ENCODE results near the gene HOXC10.

Gene HOXC10

DNA sequence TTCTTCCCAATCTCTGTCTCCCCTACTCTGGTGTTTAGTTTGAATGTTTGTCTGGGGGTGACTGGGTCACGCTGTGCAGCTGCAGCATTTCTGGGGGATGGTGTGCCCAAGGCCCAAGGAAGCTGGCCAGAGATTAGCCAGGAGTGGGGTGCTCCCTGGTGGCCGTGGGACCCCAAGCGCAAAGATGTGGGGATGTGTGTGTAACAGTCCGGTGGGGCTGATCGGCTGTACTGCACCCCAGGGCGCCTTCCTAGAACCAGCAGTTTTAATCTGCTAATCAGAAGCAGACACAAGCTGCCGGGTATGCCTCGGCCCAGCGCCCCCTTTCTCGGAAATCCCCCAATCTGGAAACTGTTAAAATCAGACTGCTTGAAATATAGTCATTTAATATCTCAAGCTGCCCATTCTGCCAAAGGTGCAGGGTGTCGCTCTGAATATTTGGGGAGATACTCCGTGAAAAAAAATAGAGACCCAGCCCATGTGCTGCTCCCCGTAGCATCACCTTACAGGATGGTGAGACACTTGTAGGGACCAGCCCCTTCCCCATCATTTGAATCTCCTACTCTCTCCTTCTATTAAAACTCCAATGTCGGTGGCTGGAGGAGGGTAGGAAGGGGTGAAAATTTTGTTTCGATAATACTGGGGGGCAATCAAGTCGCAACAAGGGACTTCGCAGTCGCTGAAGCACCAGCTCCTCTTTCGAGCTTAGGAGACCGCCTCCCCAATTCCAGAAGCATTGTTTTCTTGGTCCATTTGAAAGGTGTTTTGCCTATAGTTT is 19.3 kb downstream of the HOXC10 start:
- no peak for DNase-seq

DNA sequence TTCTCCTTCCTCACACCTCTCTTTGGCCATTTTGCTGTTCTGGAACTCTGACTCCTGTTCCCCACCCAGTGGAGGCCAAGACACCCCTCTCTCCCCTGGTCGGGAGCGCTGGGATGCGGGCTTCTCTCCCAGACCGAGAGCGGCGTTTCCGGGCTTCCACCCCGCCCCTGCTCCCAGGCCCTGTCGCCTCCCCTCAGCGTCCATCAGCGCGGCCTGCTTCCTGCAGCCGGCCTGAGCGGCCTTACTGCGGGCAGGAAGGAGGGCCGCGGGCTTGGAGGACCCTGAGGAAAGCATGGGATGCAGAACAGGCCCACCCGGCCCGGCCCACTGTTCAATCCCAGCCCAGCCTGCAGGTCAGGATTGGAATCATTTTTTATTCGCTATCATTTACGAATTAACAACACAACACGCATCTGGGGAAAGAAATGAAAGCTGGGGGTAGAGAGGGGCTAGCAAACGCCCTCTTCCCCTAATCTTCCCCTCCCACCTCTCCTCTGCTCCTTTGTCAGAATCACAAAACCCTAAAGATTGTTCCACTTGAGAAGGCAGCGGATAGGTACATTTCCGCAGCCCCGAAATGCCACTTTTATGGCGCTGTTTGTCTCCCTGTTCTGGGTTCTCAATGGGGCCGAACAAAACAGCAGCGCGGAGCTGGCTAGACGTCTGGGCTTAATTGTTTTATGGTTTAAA is 20.0 kb downstream of the HOXC10 start:
- no peak for DNase-seq

DNA sequence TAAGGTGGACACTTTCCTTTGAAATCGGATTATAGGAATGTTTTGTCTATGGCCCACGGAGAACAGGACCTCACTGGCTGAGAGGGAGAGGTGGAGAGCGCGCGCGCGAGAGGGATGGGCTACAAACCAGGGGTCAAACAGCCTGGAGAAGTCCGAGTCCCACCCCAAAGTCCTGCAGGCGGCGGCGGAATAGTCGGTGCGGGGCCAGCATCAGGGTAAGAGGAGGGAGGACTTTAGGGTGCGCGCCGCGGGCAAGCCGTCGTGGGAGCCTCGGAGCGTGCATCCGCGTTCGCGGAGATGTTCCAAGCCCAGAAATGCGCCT is 20.5 kb downstream of the HOXC10 start:
- DNase-seq, result no peak

DNA sequence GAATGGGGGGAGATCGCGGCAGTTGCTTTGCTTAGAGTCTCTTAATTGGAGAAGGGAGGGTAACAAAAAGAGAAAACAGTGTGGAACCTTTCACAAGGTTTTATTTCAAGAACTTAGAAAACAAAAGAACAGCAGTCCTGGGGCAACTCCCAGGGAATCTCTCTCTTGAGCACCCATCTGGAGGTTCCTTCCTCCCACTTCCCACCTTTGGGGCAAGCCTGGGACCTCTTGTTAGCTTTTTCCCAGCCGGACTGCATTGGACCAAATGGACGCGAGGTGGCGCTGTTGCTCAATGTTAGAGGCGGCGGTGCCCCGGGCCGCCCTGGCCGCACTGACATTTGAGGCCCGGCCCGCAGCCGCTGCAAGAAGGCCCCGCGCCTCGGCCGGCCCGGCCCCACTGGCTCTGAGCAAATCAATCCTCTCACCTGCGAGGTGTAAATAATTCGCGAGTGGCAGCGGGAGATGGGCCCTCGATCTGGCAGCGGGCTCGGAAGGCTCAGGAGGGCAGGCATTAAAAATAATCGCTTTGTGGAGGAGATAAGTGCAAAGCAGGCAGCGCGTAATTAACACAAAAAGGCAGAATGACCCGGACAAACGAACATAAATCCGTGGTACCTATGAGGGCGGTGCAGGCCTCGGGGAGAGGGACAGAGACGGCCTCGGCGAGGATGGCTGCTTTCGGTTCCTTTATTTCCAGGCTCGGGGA is 21.1 kb downstream of the HOXC10 start:
- peak; percentile 72 to 78 for DNase-seq

DNA sequence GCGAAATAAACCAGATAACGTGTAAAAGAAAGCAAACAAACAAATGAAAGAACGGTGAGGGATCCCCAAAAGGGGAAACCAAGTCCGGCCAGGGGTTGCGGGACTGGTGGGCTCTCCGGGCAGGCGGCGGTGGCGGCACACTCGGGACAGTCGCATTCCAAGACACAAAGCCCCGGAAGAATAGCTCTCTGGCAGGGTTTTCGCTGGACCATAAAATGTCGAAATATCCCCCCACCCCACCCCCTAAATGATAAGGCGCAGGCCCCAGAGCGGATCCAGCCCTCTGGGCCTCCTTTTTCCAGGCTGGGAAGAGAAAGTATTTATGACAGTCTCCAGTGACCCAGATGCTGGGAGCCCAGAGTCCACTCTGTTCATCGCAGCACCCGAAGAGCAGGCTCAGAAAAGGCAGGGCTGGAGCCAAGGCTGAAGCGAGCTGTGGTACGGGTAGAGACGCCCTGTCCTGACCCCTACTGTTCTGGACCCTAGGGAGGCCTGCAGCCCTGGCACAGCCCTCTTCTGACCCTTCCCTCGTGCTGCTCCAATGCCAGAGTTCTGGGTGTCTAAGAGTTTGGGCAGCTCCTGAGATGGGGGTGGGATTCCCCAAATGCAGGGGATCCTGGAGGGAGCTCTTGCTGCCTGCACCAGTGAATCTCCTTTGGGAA is 21.7 kb downstream of the HOXC10 start:
- no peak for DNase-seq

DNA sequence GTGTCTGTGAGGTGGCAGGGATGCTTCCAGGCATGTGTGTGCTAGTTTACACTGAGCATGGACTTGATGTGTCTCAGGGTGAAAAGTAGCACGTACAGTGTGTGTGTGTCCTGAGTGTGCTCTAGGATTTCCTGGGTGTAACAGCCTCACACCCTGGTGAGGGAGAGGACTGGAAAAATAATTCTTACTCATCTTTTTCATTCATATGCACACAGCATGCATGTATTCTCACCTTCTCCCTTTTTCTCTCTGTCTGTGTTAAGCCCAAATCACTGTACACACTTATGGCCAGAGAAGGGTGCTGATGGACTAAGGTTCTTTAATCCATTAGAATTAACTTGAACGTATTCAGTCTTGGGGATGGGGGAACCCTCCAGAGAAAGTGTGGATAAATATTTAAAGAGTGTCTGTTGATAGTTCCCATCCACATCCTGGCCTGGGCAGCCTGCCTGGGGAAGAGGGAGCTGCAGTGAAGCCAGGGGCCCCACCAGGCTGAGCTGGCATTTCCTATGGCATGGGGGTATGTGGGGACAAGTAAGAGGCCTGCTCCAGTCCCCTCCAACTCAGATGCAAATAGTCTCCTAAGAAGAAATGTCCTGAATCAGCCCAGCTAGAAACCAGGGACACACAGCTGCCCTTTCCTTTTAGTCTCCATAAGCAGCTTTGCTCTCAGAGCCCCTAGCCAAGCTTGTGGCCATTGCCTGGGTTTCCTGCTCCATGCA is 22.8 kb downstream of the HOXC10 start:
- no peak for DNase-seq

DNA sequence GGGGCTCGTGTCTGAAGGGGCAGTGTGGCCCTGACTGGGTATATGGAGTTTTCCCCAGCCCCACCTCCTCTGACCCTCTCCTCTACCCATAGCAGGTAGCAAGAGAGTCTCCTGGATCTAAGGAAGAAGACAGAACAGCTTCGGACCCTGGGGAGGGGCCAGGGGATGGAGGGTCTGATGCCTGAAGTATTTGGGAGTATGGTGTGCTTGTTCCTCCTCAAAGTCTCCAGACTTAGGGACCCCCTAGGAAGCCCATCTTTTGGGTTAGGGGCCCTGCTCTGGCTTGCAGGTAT is 23.3 kb downstream of the HOXC10 start:
- DNase-seq, result no peak

DNA sequence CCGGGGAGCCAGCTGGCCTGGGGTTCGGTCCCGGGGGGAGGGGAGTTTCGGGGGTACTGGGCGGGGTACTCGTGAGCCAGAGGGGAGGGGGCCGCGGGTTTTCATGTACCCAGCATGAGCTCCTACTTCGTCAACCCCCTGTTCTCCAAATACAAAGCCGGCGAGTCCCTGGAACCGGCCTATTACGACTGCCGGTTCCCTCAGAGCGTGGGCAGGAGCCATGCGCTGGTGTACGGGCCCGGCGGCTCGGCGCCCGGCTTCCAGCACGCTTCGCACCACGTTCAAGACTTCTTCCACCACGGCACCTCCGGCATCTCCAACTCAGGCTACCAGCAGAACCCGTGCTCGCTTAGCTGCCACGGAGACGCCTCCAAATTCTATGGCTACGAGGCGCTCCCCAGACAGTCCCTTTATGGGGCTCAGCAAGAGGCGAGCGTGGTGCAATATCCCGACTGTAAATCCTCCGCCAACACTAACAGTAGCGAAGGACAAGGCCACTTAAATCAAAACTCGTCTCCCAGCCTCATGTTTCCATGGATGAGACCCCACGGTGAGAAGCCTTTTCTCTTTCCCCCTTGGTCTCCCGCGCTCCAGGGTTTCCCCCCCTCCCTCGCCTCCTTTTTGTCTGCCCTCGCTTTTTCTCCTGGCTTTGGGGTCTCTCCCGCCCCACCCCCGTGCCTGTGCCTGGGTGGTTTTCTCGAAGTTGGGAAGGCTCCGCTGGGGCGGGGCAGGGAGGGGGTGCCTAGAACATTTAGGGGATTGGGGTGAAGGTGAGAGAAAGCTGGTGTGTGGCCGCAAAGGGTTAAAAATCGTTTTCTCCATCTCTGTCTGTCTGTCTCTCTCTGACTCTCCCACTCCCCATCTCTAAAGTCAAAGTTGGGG is 24.5 kb downstream of the HOXC10 start:
- DNase-seq, result no peak

DNA sequence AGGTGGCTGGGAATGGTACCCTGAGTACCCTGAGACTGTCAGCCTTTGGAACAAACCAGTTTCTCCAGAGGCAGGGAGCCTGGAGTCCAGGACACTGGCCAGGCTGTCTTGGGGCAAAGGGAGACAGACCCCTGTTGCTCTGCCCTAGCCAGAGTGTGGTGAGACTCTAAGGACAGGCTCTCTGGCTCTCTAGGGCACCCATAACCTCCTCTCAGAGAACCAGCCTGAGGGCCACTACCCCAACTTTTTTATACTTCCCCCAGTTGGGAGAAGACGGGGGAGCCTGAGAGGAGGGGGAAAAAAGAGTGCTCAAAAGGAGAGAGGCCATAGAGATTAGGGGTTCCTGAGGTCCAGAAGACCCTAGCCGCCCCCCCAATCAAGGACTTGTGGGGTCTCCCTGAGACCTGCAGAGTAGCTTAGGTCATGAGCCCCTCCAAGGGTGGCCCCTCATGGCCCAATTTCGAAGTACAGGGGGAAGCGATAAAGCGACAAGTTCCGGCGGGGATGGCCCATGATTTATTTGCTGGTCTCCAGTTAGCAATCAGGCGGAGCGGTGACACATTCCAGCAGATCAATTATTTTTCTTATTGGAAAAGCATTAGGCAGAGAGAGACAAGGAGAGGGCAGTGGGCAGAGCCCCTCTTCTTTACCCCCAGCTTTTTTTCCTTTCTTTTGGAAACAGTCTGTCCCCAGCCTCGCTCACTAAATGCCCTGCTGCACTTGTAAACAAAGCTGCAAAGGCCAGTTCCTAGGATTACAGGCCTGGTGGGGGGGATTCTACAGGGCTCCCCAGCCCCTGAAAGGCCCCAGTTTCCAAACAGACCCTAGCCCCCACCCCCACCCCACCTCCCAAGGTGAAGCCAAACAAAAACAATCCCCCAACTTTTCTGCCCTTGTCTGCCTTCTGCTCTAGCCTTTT is 25.4 kb downstream of the HOXC10 start:
- no peak for DNase-seq

DNA sequence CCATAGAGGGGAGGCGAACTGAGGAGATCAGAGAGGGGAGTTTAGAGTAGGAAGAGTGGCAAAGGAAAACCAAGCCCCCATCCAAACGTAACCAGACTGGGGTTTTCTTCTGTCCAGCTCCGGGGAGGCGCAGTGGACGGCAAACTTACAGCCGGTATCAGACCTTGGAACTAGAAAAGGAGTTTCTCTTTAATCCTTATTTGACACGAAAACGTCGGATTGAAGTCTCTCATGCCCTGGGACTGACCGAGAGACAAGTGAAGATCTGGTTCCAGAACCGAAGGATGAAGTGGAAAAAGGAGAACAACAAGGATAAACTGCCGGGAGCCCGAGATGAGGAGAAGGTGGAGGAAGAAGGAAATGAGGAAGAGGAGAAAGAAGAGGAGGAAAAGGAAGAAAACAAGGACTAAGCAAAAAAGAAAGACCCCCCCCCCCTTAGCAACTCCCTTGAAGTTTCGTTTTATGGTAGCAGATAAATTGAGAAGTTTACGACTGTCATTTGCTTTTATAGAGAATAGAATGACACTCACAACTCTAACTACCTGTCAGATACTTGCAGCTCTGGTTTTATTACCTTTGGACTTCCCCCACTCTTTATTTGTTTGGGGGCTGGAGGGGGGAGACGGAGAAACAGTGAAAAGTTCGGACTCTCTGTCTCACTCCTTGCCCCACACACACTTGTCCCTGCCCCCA is 26.2 kb downstream of the HOXC10 start:
- DNase-seq, result no peak

DNA sequence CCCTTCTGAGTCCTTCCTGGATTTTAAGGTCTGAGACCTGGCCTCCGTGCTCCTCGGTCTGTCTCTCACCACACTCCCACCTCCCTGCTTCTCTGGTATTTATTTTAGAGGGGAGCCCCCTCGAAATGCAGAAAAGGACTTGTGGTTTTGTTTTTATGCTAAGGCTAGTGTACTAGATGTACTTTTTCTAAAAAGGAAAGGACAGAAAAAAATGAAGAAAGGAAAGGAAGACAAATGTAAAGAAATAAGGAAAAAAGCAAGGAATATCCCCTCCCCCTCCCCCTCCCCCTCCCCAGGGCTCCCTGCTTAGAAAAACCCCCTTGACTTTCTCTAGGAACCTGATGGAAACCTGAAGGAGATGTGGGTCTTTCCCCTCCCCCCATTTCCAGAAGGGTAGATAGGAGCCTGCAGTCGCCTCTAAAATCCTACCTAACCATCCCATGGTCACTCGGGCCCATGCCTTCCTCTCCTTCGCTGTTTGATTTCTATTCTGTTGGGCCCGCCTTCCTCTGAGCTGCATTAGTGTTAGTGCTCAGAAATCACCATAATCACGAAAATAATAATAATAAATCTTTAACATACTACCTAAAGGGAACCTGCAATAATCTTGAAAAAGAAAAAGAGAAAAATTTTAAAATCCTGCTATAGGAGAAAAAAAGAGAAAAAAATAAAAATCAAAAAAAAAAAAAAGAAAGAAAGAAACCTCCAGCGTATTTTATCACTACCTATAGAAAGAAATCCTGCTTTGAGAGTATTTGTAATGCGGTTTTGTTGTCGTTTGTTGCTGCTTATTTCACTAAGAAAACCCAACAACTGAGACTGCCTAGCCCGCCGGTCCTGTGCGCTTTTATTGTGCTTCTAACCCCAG is 27.0 kb downstream of the HOXC10 start:
- DNase-seq, result no peak

DNA sequence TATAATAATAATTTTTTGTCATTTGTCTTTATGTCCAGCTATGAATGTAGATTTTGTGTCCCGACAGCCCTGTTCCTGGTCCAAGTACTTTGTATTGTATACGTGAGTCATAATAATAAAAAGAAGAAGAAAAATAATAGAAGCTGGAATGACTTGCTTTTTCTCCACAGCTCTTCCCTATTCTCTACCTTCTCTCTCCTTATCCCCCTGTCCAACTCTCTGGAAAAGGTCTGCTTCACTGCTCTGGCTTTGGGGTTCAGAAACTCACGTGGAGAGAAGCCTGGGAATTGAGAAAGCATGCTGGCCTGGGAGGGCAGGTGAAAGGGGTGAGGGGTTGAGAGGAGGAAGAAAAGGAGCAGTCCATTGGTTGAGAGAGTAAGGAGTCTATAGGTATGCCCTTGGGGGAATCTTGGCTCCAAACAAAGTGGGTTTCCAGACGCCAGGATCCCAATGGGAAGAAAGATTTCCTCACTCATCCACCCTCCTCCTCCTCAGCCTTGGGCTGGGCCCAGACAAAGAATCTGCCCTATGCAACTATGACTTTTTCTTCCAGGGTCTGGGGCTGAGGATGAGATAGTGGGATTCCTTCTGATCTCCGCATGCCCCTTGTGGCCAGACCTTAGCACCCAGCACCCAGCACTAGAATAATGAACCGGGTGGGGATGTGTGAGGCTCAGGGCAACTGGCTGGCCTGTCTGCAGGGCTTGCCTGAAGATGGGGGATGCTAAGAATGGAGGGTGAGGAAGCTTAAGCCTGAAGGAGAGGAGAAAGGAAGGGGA is 27.9 kb downstream of the HOXC10 start:
- DNase-seq, result no peak

DNA sequence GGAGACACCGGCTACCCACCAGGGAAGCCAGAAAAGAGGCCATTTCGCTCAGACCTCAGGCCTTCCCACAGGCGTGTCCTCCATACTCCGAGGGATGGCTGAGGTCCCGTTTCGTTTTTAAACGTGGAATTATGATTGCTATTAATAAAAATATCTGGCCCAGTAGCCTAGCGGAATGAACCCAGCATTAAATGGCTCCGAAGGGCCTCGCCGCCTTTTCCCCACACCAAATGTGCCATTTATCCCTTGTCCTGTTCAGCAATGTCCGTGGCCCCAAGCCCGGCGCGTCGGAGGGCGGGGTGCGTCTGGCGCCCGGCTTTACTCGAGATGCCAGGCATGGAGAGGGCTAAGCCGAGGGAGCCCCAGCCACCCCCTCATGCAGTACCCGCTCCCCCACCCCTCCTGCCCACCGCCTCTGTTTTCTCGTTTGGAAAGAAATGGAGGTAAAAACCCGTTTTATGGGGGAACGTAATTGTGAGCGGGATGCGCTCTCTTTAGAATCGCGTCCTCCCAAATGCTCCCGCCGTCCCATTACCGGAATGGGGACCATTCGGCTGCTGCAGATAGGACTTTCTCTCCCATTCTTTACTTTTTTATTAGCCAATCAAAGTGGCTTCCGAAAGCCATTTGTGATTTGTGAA is 29.6 kb downstream of the HOXC10 start:
- DNase-seq, result no peak

DNA sequence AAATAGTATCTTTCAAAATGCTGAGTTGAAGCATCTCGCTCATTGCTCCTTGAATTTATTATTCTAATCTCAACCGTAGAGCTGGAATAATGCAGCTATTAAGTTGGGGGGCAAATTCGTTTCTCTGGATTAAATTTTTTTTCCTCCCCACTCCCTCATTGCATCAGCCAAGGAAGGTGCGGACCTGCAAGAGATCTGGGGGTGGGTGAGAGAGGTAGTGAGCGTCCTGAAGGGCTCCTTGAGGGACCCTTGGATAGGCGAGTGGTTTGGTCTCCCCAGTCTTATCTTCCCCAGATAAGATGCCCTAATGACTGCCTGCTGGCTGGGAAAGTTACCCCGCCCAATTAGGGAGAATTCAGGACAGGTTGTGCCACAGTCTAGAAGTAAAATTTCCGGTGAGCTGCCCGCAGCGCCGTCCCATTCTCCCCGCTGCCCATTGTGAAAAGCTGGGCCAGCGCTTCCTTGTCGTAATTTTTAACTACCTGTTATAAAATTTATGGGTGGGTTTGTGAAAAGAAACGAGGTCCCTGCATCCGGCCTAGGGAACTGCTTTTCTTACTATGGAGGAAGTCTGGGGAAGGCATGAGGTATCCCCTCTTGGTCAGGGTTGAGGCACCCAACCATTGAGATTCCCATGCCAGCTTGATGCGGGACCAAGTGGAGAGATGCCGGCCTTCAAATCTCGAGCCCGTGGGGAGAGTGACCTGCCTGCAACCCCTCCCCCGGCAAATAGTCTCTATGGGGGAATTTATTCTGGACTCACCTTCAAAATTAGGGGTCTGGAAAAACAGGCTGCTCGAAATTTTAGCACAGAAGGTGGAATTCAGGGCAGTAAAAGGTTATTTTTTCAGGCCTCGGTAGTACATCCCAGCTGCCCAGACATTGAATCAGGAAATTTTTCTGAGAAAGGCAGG is 30.3 kb downstream of the HOXC10 start:
- DNase-seq, result no peak

DNA sequence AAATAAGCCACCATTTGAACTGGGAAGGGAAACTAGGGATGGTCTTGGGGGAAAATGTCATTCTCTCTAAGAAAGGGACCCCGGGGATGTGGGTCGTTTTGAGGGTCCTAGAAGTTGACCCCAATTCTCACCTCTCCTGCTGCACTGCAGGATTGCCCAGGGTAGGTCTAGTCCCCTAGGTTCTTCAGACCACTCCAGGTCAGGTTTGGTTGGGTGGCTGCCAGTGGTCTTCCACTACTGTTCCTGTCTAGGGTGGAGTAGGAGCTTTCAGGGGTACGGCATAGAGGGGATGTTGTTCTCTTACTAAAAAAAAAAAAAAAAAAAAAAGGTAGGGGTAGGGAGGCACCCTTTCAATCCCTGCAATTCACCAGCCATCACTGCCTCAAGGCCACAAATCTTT is 31.1 kb downstream of the HOXC10 start:
- no peak for DNase-seq

DNA sequence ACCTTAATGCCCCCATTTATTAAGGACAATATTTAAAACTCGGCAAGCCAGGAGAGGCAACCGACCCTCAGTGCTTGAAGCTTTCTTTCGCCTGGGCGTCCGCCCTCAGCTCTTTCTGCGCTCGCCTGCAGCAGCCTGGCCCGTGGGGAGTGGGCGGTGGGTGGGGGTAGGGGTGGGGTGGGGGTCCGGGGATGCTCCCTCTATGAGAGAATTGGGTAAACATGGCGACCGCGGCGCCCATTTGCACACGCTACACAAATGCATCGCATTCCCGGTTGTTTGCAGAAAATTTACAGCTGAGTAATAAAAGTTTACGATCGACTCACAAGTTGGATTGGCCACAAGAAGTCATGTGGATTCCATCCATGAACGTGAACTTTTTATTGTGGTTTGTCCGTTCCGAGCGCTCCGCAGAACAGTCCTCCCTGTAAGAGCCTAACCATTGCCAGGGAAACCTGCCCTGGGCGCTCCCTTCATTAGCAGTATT is 31.6 kb downstream of the HOXC10 start:
- no peak for DNase-seq

Data from Kasumi-1 (cell line).